IPS-NIHi7 (cell line): ENCODE data around the gene SPTBN4.
A peak's percentile ranks its signal among the peaks of the same experiment; 100 is the strongest.
"Not testable (repeated sequence)": the region's sequence is repeated elsewhere in the genome, so short reads cannot be mapped to it uniquely, and the experiment has no call there.

Experiments
- DNase-seq: peaks from one replicate; pipeline ENCODE4 v3.0.0; 2012; ENCODE audit warnings: mixed read lengths; ENCODE audit errors: extremely low spot score

The SPTBN4 gene

GRCh38 chr19:40441719-40442253, 25.0 kb upstream of the SPTBN4 start:
- DNase-seq, result no peak

DNA sequence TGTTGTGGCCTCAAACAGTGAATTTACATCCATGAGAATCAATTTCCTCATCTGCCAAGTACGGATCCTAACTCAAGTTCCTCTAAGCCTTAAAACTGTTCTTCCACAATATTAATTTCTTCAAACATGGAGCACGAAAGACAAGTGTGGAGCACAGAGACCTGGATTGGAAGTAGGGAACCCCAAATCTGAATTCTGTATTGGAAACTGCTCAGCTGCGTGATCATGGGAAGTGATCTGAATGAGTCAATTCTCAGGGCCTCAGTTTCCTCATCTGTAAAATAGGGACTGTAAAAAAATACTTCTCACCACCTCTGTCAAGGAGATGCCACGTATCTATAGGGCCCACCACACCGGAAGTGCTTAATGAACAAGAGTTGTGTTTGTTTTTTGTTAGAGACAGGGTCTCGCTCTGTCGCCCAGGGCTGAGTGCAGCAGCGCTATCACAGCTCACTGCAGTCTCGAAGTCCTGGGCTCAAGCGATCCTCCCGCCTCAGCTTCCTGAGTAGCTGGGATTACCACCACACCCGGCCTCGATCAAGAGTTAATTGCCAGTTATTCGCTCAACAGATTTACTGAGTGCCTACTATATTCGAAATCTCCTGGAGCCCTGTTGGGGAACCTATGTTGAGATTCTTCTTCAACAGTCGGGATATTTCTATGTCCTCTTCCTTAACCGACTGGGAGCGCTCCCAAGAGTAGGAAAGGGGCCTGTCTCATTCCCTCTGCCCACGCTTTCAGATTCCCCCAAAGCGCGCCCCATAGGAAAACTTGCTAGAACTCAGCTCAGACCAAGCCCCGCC, 24.3 kb upstream of the SPTBN4 start:
- no peak for DNase-seq

- peak; percentile 94 for DNase-seq
Measured at GRCh38 chr19:40443131-40443999, 23.4 kb upstream of the SPTBN4 start.

DNA sequence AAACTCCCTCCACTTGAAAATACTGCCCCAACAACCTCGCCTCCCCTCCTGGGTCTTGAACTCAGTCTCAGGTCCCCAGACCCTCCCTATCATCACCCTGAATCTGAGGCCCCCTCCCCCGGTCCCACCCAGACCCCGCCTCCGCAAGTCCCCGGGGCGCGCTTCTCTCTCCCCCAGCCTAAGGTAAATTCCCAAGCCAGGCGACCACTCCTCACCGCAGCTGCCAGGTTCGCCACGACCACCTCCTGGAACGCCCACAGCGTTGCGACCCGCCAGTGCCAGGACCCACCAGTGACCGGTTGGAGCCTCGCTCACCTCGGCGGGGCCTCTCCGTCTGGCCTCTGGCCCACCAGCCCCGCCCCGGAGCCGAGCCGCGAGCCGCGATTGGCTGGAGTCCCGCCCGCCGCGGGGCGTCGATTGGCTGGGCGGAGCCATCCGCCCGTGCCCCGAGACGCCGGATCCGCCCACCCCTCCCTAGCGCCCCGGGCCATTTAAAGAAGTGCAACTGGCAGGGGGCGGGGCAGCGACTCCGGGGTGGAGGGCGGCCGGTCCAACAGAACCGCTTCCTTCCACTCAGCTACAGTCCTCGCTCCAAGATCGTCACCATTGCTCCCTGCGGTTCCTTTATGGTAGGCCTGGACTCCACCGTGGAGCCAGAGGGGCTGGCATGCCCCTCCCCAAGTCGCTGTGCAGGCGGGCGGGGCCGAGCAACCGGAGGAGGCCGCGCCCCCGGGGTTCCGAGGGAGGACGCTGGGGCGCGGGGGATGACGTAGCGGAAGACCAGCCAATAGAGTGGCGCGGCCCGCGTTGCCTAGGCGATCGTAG, 22.6 kb upstream of the SPTBN4 start, which contains the start of gene SERTAD3:
SERTAD3 (minus strand) TSS at position 336 of the 825 bp plus-strand sequence. CDS start 2,255 bp downstream, outside the sequence.
- DNase-seq, result peak; percentile 95

- no peak for DNase-seq
Measured at GRCh38 chr19:40444825-40445312, 21.9 kb upstream of the SPTBN4 start.

DNA sequence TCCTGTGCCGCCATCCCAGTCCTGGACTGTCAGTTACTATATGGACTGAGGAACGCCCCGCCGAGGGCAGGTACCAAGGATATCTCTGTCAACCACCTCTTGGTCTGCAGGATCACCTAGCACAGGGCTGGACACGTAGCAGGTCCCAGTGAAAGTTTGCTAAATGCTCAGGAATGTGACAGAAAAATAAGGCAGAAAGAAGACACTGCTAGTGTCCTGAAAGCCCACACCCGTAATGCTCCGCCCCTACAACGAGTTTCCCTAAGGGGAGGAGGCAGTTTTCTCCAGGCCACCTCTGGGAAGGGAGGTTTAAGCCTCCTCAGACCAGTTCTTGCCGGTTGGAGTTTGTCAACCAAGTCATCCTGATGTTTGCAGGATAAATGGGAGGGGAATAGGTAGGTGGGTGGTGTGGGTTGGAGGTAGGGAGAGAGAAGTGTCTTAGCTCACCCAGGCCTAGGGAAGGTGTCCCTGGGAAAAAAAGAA, 21.0 kb upstream of the SPTBN4 start:
- DNase-seq, result peak; percentile 63

DNA sequence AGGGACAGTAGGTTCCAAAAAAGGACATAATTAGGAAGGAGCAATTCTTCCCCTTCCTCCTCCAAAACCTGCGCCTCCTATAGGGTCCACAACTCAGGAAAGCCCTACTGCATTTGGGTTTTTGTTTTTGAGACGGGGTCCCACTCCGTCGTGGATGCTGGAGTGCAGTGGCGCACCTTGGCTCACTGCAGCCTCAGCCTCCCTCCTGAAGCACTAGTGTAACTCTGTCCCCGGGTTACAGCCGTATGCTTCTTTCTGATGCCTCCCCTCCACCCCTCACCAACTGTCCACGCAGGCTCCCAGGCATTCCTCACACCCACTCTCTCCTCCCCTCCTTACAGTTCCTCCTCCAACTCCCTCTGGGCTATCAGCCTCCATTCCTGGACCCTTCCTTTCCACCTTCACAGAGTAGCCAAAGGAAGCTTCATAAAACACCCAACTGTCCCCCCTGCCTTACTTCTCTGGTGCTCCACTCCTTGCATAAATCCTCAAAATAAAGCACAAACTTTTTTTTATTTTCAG, 20.5 kb upstream of the SPTBN4 start:
- DNase-seq, result no peak

DNA sequence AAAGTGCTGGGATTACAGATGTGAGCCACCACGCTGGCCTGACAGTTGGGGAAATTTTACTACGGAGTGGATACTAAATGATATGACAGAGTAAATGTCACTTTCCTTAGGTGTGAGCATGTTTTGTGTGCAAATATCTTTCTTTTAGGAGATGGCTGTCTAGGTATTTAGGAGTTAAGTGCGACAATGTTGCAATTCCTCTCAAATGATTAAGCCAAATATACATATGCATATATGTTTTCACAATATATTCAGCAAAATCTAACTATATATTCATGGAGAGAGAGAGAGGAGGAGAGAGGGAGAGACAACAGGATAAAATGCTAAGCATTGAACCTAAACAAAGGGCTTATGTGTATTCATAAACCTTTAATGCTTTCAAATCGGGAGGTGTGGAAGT, 17.3 kb upstream of the SPTBN4 start:
- DNase-seq, result no peak

DNA sequence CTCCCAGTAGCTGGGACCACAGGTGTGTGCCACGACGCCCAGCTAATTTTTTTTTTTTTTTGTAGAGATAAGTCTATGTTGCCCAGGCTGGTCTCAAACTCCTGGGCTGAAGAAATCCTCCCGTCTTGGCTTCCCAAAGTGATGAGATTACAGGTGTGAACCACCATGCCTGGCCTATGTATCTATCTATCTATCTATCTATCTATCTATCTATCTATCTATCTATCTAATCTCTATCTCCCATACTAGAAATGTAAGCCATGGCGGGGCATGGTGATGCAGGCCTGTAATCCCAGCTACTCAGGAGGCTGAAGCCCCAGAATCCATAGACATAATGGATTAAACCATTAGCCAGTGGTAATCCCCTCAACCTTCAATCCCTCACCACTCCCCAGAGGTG, 16.1 kb upstream of the SPTBN4 start:
- DNase-seq, result no peak

GRCh38 chr19:40452016-40452415, 14.8 kb upstream of the SPTBN4 start:
- DNase-seq, result no peak

GRCh38 chr19:40453151-40453735, 13.6 kb upstream of the SPTBN4 start:
- DNase-seq, result no peak

- DNase-seq, result not testable (repeated sequence)
Measured at GRCh38 chr19:40453943-40454342, 12.9 kb upstream of the SPTBN4 start.

DNA sequence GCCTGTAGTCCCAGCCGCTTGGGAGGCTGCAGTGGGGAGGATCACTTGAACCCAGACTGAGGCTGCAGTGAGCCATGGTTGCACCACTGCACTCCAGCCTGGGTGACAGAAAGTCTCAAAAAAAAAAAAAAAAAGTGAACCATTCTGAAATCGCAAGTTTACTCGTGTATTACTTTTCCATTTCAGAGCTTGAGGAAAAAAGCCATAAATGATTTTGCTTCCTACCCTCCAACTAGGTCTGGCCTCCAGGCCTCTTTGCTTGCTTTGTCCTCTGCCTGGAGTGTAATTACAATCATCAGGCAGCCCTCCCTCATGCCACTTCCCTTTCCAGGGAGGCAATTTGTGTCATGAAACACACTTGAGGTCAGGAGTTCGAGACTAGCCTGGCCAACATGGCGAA, 9.8 kb upstream of the SPTBN4 start:
- no peak for DNase-seq

- no peak for DNase-seq
Measured at GRCh38 chr19:40457953-40458596, 8.7 kb upstream of the SPTBN4 start.

DNA sequence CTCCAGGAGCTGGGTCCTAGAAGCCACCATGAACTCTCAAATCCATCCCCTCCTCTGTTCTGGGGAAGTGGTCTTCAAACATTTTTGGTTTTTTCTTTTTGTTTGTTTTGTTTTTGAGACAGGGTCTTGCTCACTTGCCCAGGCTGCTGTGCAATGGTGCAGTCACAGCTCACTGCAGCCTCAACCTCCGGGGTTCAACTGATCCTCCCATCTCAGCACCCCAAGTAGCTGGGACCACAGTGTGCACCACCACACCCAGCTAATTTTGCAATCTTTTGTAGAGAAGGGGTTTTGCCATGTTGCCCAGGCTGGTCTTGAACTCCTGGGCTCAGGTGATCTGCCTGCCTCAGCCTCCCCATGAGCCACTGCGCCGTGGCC, 8.2 kb upstream of the SPTBN4 start:
- DNase-seq, result no peak

DNA sequence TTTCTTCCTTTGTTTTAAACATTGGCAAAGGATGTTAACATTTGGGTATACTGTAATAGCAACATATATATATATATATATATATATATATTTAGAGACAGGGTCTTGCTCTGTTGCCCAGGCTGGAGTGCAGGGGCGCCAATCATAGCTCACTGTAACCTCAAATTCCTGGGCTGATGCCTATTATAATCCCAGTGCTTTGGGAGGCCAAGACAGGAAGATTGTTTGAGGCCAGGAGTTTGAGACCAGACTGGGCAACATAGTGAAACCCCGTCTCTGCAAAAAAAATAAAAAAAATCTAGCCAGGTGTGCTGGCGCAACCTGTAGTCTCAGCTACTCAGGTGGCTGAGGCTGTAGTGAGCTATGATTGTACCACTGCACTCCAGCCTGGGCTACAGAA, 6.6 kb upstream of the SPTBN4 start:
- no peak for DNase-seq

DNA sequence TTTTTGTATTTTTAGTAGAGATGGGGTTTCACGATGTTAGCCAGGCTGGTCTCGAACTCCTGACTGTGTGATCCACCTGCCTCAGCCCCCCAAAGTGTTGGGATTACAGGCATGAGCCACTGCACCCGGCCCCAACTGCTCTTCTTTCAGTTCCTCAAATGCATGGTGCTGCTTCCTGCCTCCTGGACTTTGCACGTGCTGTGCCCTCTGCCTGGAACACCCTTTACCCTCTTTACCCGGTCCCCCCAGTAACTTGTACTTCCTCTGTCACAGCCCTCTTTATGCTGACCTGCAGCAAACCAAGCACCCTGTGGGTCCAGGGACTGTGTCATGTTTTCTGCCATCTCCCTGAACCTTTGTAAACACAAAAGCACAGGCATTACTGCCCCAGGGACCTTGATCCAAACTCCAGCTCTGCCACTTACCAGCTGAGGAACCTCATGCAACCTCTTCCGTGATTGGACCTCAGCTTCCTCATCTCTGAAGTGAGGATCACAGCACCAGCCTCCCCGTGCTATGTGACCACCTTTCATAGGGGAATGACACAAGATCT, 5.1 kb upstream of the SPTBN4 start:
- DNase-seq, result no peak

GRCh38 chr19:40463587-40464037, 3.2 kb upstream of the SPTBN4 start:
- not testable (repeated sequence) for DNase-seq
